Neural cell (in vitro differentiated cells): ENCODE measurements around the gene MYO1H.

Experiments
- EZH2 ChIP-seq: fragments of 200-600, 300-800 bp; shearing (Covaris generic), sonication (generic); IDR thresholded peaks from 2 replicates; pipeline ENCODE4 v1.6.1; 2014; ENCODE audit warnings: antibody characterized with exemption, low read length, borderline replicate concordance, mild to moderate bottlenecking; ENCODE audit not compliant: insufficient read depth, poor library complexity, severe bottlenecking
- MXI1 ChIP-seq: fragments of 450-650 bp; conservative IDR thresholded peaks from 2 replicates; pipeline ENCODE4 v1.6.1; 2014; ENCODE audit warnings: antibody characterized with exemption, mild to moderate bottlenecking; ENCODE audit not compliant: poor library complexity, severe bottlenecking
- POLR2AphosphoS5 ChIP-seq: IDR thresholded peaks from 2 replicates; pipeline ENCODE4 v1.6.1; 2012
- RAD21 ChIP-seq: fragments of 450-650 bp; conservative IDR thresholded peaks from 2 replicates; pipeline ENCODE4 v1.6.1; 2014; ENCODE audit warnings: antibody characterized with exemption, mild to moderate bottlenecking, moderate library complexity
- REST ChIP-seq: IDR thresholded peaks from 2 replicates; pipeline ENCODE4 v1.6.1; 2012; ENCODE audit warnings: borderline replicate concordance
- TF ChIP-seq, protein P1 (sequence below): fragments of 450-650 bp; IDR thresholded peaks from 2 replicates; pipeline ENCODE4 v1.5.1; 2014; ENCODE audit warnings: antibody characterized with exemption, mild to moderate bottlenecking, moderate library complexity; ENCODE audit not compliant: poor library complexity, severe bottlenecking

DNA sequence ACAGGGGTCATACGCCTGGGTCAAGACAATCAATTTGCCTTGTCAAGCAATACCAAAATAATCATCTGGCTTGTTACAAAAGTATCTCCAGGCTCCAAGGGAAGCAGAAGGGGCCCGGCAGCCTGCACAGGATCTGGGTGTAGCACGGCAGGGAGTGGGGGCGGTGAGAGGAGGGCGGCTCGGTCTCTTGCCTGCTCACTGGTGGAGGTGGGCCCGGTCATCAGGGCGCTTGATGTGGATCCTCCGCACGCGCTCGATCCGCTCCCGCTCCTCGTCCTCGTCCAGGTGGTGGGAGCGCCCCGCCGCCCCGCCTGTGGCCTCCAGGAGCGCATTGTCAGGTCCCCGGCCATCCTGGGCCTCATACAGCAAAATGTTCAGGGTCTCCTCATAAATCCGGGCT, 103.7 kb downstream of the MYO1H start:
- TF ChIP-seq, protein P1, sequence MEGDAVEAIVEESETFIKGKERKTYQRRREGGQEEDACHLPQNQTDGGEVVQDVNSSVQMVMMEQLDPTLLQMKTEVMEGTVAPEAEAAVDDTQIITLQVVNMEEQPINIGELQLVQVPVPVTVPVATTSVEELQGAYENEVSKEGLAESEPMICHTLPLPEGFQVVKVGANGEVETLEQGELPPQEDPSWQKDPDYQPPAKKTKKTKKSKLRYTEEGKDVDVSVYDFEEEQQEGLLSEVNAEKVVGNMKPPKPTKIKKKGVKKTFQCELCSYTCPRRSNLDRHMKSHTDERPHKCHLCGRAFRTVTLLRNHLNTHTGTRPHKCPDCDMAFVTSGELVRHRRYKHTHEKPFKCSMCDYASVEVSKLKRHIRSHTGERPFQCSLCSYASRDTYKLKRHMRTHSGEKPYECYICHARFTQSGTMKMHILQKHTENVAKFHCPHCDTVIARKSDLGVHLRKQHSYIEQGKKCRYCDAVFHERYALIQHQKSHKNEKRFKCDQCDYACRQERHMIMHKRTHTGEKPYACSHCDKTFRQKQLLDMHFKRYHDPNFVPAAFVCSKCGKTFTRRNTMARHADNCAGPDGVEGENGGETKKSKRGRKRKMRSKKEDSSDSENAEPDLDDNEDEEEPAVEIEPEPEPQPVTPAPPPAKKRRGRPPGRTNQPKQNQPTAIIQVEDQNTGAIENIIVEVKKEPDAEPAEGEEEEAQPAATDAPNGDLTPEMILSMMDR, result no peak
- TF ChIP-seq RAD21 (no peak), POLR2AphosphoS5 (no peak), MXI1 (no peak), EZH2 (no peak), REST (no peak)
